Measurements from ENCODE around the gene CLDN7.

Gene CLDN7

DNA sequence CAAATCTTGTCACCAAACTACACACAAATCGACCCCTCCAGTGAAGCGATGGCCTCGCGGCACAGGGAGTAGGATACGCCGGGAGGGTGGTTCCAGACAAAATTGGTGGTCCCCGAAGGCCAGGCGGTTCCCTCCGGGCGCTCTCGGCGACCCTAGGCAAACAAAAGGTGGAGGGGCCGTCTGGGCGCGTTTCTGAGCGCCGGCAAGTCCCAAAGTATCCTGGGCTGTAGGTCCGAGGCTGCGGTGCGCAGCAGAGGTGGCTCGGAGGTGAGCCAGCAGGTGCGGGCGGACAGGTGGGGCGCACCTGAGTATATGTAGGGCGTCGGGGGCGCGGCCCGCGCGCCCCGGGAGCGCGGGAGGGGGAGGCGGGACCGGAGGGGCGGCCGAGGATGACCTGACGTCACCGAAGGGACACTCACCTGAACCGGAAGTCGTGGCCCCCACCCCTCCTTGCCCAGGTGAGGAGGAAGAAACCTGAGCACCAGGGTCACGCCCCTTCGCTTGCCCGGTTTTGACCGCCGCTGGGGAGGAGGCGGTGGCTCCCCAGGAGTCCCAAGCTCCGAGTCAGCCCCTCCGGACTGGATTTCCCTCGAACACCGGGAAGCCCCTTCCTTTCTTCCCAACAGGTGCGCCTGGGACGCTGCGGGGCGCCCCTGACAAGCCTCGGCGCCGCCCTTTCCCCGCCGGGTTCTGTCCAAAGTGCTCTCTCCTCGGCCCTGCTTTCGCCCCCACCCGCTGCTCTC is at the start of gene CLDN7:
TSS of gene CLDN7 (minus strand) at position 287 of the 743 bp plus-strand sequence. CDS start 435 bp downstream, outside the sequence.
- peak; percentile 88 for DNase-seq

- DNase-seq: no peak
Measured at GRCh38 chr17:7311110-7311705, 48.9 kb upstream of the CLDN7 start.

- no peak for DNase-seq
Measured at GRCh38 chr17:7309628-7310027, 47.4 kb upstream of the CLDN7 start.

DNA sequence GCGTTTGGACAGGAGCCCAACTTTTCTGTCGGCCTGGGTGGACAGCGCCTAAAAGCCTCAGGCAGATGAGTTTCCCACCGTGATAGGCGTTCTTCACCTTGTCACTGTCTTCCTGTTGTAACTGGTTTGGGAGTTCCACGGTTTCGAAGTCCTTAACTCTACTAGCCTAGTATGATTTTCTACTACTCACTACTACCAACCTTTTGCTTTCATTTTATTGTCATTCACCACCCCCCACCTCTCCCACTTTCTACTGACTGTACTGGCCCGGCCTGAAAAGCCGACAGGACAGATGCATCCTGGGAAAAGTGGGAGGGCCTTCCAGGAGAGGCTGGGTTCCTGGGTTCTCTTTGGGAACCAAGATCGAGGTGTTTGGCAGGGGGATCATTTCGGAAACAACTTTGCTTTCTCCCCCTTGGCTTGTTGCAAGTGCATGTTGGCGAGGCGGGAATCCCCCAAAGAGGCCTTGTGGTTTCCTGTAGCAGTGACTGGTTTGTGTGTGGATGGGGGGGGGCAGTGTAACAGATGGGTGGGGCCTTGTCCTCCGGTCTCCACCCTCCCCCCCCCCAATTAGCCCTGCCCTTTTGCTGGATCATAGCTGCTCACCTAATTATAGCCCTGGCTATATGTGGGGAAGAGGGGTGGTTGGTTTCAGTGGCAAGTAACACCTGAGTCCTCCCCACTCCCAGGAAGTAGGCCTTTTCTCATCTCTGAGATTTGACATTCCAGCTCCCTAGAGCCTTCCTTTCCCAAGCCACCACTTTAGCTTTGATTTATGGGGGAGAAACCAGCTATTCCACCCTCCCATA is 46.6 kb upstream of the CLDN7 start:
- peak; percentile 80 for DNase-seq

DNA sequence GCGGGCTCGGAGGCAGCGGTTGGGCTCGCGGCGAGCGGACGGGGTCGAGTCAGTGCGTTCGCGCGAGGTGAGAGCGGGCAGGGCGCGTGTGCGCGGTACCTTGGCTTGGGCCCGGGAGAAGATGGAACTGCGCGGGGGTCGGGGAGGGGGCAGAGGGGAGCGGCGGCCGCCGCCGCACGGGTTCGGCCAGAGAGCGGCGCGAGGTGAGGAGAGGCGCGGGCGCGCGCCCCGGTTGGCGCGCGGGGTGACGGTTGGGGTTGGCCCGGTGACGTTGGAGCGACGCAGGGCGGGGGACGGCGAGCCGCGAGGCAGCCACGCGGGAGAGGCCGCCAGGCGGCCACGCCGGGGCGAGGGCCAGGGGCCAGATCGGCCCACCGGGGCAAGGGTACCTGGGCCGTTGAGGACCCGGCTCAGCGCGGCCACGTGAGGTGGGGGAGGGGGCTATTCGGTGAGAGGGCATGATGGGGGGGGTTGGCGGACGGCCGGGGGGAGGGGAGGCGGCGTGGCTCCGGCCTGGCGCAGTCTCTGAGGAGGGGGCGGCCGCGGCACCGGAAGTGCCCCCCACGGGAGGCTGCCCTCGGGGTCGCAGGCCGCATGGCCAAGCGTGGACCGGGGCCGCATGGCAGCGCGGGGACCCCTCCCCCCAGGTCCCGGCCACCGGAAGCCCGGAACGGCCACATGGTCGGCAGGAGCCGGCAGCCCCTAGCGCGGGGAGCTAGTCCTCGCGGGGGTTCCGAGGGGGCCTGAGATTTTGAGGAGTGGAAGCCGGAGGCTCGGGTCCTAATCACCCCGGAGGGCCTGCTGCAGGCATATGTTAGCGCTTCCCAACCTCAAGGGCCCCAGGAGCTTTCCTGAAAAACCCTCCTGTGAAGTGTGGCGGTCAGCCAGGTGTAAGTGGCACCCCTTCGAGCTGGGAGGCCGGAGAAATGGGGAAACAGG is 45.7 kb upstream of the CLDN7 start:
- DNase-seq: peak; percentile 65

DNA sequence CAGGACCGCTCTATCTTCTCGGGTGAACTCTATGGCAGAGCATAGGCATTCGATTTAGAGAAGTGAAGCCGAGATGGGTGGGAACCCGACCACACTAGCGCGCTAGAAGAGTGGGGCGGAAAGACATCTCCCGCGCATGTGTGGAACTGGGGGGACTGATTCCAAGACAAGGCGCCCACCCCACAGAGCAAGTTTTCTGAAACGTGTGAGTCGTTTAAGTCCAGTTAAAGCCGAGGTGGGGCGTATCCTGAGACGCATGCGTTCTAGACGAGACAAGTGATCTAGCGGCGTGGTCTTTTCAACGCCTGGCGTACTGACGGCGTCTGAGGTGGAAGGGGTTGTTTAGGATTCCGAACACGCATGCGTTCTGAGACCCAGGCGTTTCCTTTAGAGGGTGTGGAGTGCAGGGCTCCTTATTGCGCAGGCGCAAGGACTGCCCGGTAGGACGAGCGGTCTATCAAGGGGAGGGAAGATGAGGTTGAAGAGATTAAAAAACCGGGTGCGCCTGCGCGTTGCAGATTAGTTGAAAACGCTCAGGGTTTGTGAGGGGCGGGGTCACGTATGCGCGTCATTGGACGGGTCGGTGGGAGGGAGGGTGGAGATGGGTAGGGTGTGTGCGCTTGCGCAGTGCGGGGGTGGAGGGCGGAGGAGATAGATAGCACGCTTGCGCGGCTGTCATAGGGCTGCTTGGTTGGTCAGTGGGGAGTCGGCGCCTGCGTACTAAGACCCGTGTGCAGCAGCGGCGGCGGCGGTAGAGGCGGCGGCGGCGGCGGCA is 44.8 kb upstream of the CLDN7 start, which contains the start of gene EIF5A:
TSS of gene EIF5A (plus strand) at position 718 of the 775 bp plus-strand sequence. CDS start 2,008 bp downstream, outside the sequence.
- peak; percentile 98 for DNase-seq

GRCh38 chr17:7304179-7304578 is 41.9 kb upstream of the CLDN7 start:
- no peak for DNase-seq

- peak; percentile 81 for DNase-seq
Measured at GRCh38 chr17:7296189-7296861, 34.0 kb upstream of the CLDN7 start.

- DNase-seq: no peak
Measured at GRCh38 chr17:7295230-7296180, 33.2 kb upstream of the CLDN7 start.

GRCh38 chr17:7294614-7295153 is 32.4 kb upstream of the CLDN7 start, which contains the start of gene YBX2:
Gene YBX2 (minus strand): TSS chr17:7294639. CDS start chr17:7294500, 139 bp downstream.
- DNase-seq: peak; percentile 90

- DNase-seq: peak; percentile 50
Measured at GRCh38 chr17:7293816-7294613, 31.7 kb upstream of the CLDN7 start.

GRCh38 chr17:7293159-7293558 is 30.9 kb upstream of the CLDN7 start:
- no peak for DNase-seq

DNA sequence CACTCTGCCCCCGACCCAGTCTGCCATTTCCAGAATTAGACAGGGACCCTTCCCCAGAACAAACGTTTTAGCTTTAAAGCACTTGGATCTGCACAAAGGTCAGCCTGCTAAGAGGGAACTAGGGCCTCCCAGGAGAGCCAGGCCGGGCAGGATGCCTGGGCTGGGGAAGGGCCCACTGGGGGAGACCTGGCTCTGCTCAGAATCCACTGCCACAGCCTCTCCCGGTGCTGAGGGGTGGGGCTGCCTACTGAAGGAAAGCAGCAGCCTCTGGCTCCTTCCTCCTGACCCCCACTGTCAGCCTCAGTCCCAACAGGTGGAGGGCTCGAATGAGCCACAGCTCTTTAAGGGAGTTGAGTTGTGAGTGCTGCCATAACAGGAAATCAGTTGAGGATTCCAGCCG is 30.5 kb upstream of the CLDN7 start:
- DNase-seq: no peak

DNA sequence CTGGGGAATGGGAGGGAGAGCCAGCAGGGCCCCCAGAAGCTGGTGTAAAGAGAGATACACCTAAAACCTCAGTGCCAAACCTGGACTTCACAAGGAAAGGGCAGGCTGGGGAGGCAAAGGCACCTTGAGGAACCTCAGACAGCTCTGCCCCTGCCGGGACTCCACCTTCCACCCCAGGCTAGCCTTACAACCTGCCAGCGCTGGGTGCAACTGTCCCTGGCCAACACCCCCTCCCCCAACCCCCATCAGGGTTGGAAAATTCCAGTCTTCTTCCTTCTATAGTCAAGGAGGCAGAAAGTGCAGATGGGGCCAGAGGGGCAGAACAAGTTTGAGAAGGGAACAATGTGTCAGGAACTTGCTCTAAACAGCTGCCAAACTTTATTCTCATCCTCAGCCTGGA is 29.9 kb upstream of the CLDN7 start:
- DNase-seq: no peak

- DNase-seq: no peak
Measured at GRCh38 chr17:7290685-7291084, 28.4 kb upstream of the CLDN7 start.

DNA sequence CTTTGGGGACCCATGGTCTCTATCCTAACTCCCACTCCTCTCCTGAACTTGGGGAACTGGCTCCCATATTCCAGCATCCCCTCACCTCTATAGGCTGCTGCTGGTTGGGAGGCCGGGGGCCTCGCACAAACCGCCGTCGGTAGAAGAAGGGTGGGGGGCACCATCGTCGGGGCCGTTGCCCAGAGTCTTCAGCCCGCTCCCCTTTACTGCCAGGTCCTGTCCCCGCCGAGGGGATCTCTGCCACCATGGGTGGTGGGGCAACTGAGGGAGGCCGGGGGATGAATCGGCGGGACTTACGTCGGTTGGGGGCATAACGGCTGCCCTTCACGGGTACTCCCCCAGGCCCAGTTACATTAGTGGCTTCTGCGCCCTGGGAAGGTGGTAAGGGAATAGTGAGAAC is 27.9 kb upstream of the CLDN7 start:
- no peak for DNase-seq

DNA sequence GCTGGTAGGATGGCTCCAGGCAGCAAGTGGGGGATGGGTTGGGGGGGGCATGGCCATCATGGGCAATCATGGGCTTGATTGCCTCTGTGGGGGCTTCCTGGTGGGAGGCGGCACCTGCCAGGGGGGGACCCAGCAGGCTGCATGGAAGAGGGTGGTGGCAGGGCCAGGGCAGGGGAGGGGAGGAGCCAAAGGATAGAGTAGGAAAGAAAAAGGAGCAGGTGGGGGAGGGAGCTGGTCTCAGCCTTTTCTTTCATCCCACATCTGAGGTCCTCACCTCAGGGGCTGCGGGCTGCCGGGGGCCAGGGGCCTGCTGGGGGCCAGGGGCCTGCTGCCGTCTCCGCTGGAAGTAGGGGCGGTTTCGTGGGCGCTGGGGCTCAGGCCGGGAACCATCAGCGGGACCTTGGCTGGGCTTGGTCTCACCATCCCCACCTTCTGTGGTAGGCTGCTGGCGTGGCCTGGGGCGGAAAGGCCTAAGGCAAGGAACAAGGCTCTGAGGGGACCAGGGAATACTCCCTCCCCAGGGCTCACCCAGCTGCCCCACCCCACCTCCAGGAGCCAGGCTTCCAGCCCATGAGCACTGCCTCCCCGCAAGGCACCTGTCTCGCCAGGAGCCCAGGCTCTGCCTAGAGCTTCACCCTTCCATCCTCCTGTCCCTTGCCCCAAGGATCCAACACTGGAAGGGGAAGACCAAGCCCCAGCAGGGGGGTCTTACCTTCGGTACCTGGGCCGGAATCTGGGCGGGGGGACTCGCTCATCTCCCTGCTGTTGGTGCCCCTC is 27.2 kb upstream of the CLDN7 start:
- DNase-seq: no peak

GRCh38 chr17:7285679-7286078 is 23.4 kb upstream of the CLDN7 start:
- DNase-seq: no peak
